Neural progenitor cell (in vitro differentiated cells): Measurements from ENCODE around the gene KANK4.

Source experiments
- CTCF ChIP-seq: fragments of 200-600 bp; sonication (generic); IDR thresholded peaks from 2 replicates; pipeline ENCODE4 v1.5.1; 2017; ENCODE audit warnings: antibody characterized with exemption, mild to moderate bottlenecking
- EZH2 ChIP-seq: fragments of 200-600 bp; sonication (generic); IDR thresholded peaks from 2 replicates; pipeline ENCODE4 v1.6.1; 2017; ENCODE audit warnings: antibody characterized with exemption, mild to moderate bottlenecking, moderate library complexity
- EZH2phosphoT487 ChIP-seq: fragments of 200-600 bp; sonication (generic); IDR thresholded peaks from 2 replicates; pipeline ENCODE4 v1.6.1; 2017; ENCODE audit warnings: antibody characterized with exemption

- TF ChIP-seq CTCF: no peak
- no peak for TF ChIP-seq EZH2
- TF ChIP-seq EZH2phosphoT487: no peak
Measured at GRCh38 chr1:62263006-62263813, 56.0 kb downstream of the KANK4 start.
